Middle frontal gyrus (tissue), 1 donor: Measurements from ENCODE around the gene WDR49.
"Not testable (repeated sequence)": the region's sequence is repeated elsewhere in the genome, so short reads cannot be mapped to it uniquely, and the experiment has no call there.

Experiments
- DNase-seq: peaks from one replicate; pipeline ENCODE4 v3.0.0-alpha.2; 2015; ENCODE audit warnings: low spot score; ENCODE audit errors: extremely low spot score

The WDR49 gene

GRCh38 chr3:167615030-167615429, 38.7 kb downstream of the WDR49 start:
- DNase-seq, result no peak

- not testable (repeated sequence) for DNase-seq
Observed at GRCh38 chr3:167614196-167614595, 39.5 kb downstream of the WDR49 start.

- DNase-seq, result no peak
Observed at GRCh38 chr3:167611718-167612117, 42.0 kb downstream of the WDR49 start.

- DNase-seq, result no peak
Observed at GRCh38 chr3:167609156-167609555, 44.6 kb downstream of the WDR49 start.

- DNase-seq, result no peak
Observed at GRCh38 chr3:167606836-167607235, 46.9 kb downstream of the WDR49 start.

- DNase-seq, result no peak
Observed at GRCh38 chr3:167605871-167606270, 47.9 kb downstream of the WDR49 start.

GRCh38 chr3:167602041-167602440, 51.7 kb downstream of the WDR49 start:
- no peak for DNase-seq

GRCh38 chr3:167587651-167588050, 66.1 kb downstream of the WDR49 start:
- no peak for DNase-seq

- DNase-seq, result no peak
Observed at GRCh38 chr3:167575000-167575600, 78.6 kb downstream of the WDR49 start.

- DNase-seq, result no peak
Observed at GRCh38 chr3:167572991-167573390, 80.8 kb downstream of the WDR49 start.

- no peak for DNase-seq
Observed at GRCh38 chr3:167568634-167569033, 85.1 kb downstream of the WDR49 start.

- DNase-seq, result no peak
Observed at GRCh38 chr3:167565489-167565888, 88.3 kb downstream of the WDR49 start.

GRCh38 chr3:167564612-167565011, 89.1 kb downstream of the WDR49 start:
- no peak for DNase-seq

- DNase-seq, result no peak
Observed at GRCh38 chr3:167559924-167560323, 93.8 kb downstream of the WDR49 start.

GRCh38 chr3:167554898-167555297, 98.8 kb downstream of the WDR49 start:
- DNase-seq, result no peak

- no peak for DNase-seq
Observed at GRCh38 chr3:167538081-167538480, 115.7 kb downstream of the WDR49 start.

GRCh38 chr3:167521006-167521355, 132.8 kb downstream of the WDR49 start:
- DNase-seq, result no peak

GRCh38 chr3:167520266-167521005, 133.3 kb downstream of the WDR49 start:
- no peak for DNase-seq

GRCh38 chr3:167507954-167508353, 145.8 kb downstream of the WDR49 start:
- DNase-seq, result no peak

GRCh38 chr3:167502401-167502800, 151.3 kb downstream of the WDR49 start:
- no peak for DNase-seq

- DNase-seq, result no peak
Observed at GRCh38 chr3:167501941-167502340, 151.8 kb downstream of the WDR49 start.

GRCh38 chr3:167497903-167498302, 155.8 kb downstream of the WDR49 start:
- no peak for DNase-seq

GRCh38 chr3:167493244-167493643, 160.5 kb downstream of the WDR49 start:
- no peak for DNase-seq
